Measurements from ENCODE around the gene RAP1GAP. TPM values are rescaled to one million over a fixed set of nuclear protein-coding genes. Genes with fewer than 3 reads are reported as not detected.

Gene RAP1GAP
- total and polyA plus RNA-seq, 5 donors from 2014 or later: 0.84 TPM; not detected in 4

DNA sequence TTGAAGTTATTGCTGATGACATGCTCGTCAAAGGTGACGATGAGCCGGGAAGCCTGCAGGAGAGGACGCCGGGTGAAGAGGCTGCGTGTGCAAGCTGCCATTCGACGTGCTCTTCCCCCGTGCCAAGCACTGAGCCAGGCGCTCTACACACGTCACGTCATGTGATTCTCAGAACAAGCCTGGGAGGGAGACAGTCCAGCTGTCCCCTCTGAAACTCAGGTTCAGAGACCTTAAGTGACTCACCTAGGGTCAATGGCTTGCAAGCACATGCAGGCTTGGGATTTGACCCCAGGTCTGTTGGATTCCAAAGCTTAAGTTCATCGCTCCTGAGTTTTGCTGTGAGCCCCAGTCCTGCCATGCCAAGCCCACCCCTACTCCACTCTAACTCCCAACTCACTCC is 57.1 kb downstream of the RAP1GAP start:
- ATAC-seq (ENCODE audit: low read depth in 2 of 2) (no peak), DNase-seq (no peak)
- Histone ChIP-seq H3K36me3 (ENCODE audit: control insufficient read depth, insufficient read depth, low read length) (no peaks in the 10 kb centered on the region), H3K4me3 (ENCODE audit: low read depth, low read length) (no peak overlapping the region), H3K27me3 (ENCODE audit: control insufficient read depth, insufficient read depth, low read length) (no peaks in the 10 kb centered on the region), H3K9me3 (ENCODE audit: control insufficient read depth in 2 of 2, low read length in 2 of 2) (no peaks in the 10 kb centered on the region), H3K4me1 (ENCODE audit: control insufficient read depth, insufficient read depth, low read length, poor library complexity, severe bottlenecking) (peaks cover 6% of the 10 kb centered on the region), H3K27ac (ENCODE audit: insufficient read depth, low read length, poor library complexity, severe bottlenecking) (no peak overlapping the region)
- Mint-ChIP-seq H3K4me3 (no peak overlapping the region), H3K9me3 (no peaks in the 10 kb centered on the region), H3K27ac (no peak overlapping the region), H3K36me3 (no peaks in the 10 kb centered on the region), H3K27me3 (peaks cover 17% of the 10 kb centered on the region), H3K4me1 (peaks cover 0 to 13% (median 5%) of the 10 kb centered on the region in 4 donors)

DNA sequence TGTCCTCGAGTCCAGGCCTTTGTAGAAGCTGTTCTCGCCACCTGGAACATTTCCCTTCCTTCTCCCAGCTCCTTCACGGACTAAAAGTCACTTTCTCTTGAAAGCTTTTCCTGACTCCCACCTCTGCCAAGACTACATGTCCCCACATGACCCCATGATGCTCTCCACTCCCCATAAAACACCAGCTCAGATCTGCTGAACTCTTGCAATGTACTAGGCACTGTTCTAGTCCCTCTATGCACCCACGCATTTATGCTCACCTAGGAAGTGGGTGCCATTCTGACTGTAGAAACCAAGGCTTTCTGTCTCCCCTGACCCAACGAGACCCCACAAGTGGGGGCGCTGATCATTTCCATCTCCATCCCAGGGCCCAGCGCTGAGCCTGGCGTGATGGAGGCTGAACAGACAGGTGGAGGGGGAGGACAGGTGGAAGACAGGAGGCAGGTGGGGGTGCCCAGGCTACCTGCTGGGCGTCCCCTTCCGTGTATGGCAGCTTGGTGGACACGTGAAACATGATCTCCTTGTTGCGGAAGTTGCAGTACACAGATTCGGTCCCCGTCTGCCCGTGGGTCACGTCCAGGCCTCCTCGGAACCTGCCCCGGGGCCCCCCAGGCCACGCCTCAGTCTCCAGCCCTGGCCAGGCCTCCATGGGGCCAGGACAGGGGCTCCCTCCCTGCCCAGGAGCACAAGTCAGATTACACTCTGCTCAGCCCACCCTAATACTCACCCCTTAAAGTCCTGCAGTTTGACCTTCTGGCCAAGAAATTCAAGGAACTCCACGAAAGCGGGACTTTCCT is 58.0 kb downstream of the RAP1GAP start:
- Histone ChIP-seq H3K27ac (ENCODE audit: insufficient read depth, low read length, poor library complexity, severe bottlenecking) (no peak overlapping the region), H3K4me3 (ENCODE audit: low read depth, low read length) (no peak overlapping the region), H3K27me3 (ENCODE audit: control insufficient read depth, insufficient read depth, low read length) (no peaks in the 10 kb centered on the region), H3K36me3 (ENCODE audit: control insufficient read depth, insufficient read depth, low read length) (no peaks in the 10 kb centered on the region), H3K4me1 (ENCODE audit: control insufficient read depth, insufficient read depth, low read length, poor library complexity, severe bottlenecking) (peaks cover 6% of the 10 kb centered on the region), H3K9me3 (ENCODE audit: control insufficient read depth in 2 of 2, low read length in 2 of 2) (no peaks in the 10 kb centered on the region)
- Mint-ChIP-seq H3K4me3 (no peak overlapping the region), H3K36me3 (no peaks in the 10 kb centered on the region), H3K4me1 (peaks cover 0 to 17% (median 5%) of the 10 kb centered on the region in 4 donors), H3K9me3 (no peaks in the 10 kb centered on the region), H3K27me3 (peaks cover 13% of the 10 kb centered on the region), H3K27ac (no peak overlapping the region)
- no peak for ATAC-seq (ENCODE audit: low read depth in 2 of 2)
- DNase-seq: no peak

DNA sequence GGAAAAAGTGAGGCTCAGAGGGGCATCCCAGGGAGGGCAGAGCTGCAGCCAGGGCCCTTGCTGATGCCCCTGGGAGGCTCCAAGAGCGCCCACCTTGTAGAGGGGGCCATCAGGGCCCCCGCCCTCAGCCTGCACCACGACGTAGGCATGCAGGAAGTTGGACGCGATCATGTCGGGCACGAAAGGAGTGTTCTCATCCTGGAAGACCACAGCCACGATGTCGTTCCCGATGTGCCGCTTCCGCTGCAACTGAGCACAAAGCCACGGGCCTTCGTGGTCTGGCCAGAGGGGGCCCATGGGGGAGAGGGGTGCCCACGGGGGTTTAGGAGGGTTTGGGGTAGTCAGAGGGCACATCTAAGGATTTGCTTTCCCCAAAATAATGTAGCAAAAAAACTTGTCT is 59.1 kb downstream of the RAP1GAP start:
- H3K9me3 ChIP-seq (ENCODE audit: control insufficient read depth in 2 of 2, low read length in 2 of 2): no peaks in the 10 kb centered on the region
- H3K4me3 ChIP-seq (ENCODE audit: low read depth, low read length): no peak overlapping the region
- ATAC-seq (ENCODE audit: low read depth in 2 of 2): no peak
- Mint-ChIP-seq H3K36me3 (no peaks in the 10 kb centered on the region), H3K27ac (no peak overlapping the region), H3K4me1 (peaks cover 0 to 17% (median 5%) of the 10 kb centered on the region in 4 donors), H3K9me3 (no peaks in the 10 kb centered on the region), H3K4me3 (no peak overlapping the region), H3K27me3 (peaks cover 12% of the 10 kb centered on the region)
- H3K36me3 ChIP-seq (ENCODE audit: control insufficient read depth, insufficient read depth, low read length): no peaks in the 10 kb centered on the region
- no peaks in the 10 kb centered on the region for H3K27me3 ChIP-seq (ENCODE audit: control insufficient read depth, insufficient read depth, low read length)
- H3K4me1 ChIP-seq (ENCODE audit: control insufficient read depth, insufficient read depth, low read length, poor library complexity, severe bottlenecking): peaks cover 6% of the 10 kb centered on the region
- DNase-seq: no peak
- H3K27ac ChIP-seq (ENCODE audit: insufficient read depth, low read length, poor library complexity, severe bottlenecking): no peak overlapping the region

DNA sequence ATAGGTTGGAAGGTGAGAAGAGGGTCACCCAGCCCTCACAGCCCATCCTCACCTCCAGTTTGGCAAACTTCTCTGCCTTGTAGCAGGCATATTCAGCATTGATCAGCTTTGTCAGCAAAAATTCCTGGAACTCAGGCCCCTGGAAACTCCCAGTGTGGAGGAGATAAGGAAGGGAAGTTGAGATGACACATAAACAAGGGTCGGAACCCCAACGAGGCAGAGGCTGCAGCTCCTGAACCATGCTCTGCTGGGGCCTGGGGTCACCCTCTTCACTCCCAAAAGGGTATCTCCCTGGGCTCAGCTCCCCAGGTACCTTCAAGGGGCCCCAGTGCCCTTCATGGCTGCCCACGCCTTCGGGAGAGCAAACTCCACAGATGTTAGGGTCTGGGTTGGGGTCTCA is 60.4 kb downstream of the RAP1GAP start:
- peaks cover 6% of the 10 kb centered on the region for H3K4me1 ChIP-seq (ENCODE audit: control insufficient read depth, insufficient read depth, low read length, poor library complexity, severe bottlenecking)
- H3K36me3 ChIP-seq (ENCODE audit: control insufficient read depth, insufficient read depth, low read length): no peaks in the 10 kb centered on the region
- no peaks in the 10 kb centered on the region for H3K27me3 ChIP-seq (ENCODE audit: control insufficient read depth, insufficient read depth, low read length)
- Mint-ChIP-seq H3K27ac (peak overlapping the region in 1 of 3 donors; percentile 66), H3K27me3 (peaks cover 12% of the 10 kb centered on the region), H3K4me3 (no peak overlapping the region), H3K36me3 (no peaks in the 10 kb centered on the region), H3K9me3 (no peaks in the 10 kb centered on the region), H3K4me1 (peaks cover 0 to 17% (median 5%) of the 10 kb centered on the region in 4 donors)
- no peak overlapping the region for H3K4me3 ChIP-seq (ENCODE audit: low read depth, low read length)
- DNase-seq: no peak
- no peak overlapping the region for H3K27ac ChIP-seq (ENCODE audit: insufficient read depth, low read length, poor library complexity, severe bottlenecking)
- H3K9me3 ChIP-seq (ENCODE audit: control insufficient read depth in 2 of 2, low read length in 2 of 2): no peaks in the 10 kb centered on the region
- ATAC-seq (ENCODE audit: low read depth in 2 of 2): no peak

DNA sequence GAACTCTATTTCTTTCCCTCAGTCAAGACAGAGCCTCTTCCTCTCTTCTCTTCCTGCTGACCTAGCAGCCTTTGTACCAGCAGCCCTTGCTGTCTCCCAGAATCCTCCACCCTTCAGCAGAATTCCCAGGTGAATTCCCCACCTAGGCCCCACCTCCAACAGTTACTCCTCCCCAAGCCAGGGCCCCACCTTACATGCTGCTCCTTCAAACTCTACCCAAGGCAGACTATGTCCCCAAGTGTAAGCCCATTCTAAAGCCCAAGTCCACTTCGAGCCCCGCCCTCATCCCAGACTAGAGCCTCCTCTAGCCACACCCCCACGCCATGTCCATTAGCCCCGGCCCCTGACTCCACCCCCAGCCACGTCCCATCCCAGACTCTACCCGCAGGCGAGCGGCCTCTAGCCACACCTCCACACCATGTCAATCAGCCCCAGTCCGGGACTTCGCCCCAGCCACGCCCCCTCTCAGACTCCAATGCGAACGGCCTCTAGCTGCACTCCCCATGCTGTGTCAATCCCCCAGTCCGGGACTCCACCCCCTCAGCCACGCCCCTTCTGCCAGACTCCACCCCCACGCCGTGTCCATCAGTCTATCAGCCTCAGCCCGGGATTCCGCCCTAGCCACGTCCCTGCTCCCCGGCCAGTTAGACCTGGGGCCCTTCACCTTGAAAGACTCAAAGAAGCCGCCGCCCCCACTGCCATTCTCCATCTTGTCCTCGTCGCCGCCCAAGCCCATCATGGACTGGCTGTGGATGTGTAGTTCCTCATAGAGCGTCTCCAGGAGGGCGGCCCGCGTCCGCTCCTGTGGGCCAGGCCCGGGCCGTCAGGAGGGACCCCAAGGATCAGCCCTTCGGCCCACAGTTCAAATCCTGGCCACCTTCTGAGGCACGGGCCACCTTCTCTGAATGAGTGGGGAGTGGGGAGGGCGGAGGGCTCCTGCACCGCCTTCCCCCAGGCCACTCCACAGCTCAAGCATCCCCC is 61.3 kb downstream of the RAP1GAP start:
- Mint-ChIP-seq H3K36me3 (no peaks in the 10 kb centered on the region), H3K4me1 (peaks cover 0 to 17% (median 5%) of the 10 kb centered on the region in 4 donors), H3K9me3 (no peaks in the 10 kb centered on the region), H3K4me3 (peak overlapping the region in 1 of 4 donors; percentile 56), H3K27ac (no peak overlapping the region), H3K27me3 (peaks cover 12% of the 10 kb centered on the region)
- Histone ChIP-seq H3K9me3 (ENCODE audit: control insufficient read depth in 2 of 2, low read length in 2 of 2) (no peaks in the 10 kb centered on the region), H3K27me3 (ENCODE audit: control insufficient read depth, insufficient read depth, low read length) (no peaks in the 10 kb centered on the region), H3K27ac (ENCODE audit: insufficient read depth, low read length, poor library complexity, severe bottlenecking) (no peak overlapping the region), H3K36me3 (ENCODE audit: control insufficient read depth, insufficient read depth, low read length) (no peaks in the 10 kb centered on the region), H3K4me1 (ENCODE audit: control insufficient read depth, insufficient read depth, low read length, poor library complexity, severe bottlenecking) (peaks cover 6% of the 10 kb centered on the region), H3K4me3 (ENCODE audit: low read depth, low read length) (no peak overlapping the region)
- ATAC-seq (ENCODE audit: low read depth in 2 of 2): peak in 1 of 2 donors; percentile 45
- peak in 1 of 3 donors; percentile 54 for DNase-seq

DNA sequence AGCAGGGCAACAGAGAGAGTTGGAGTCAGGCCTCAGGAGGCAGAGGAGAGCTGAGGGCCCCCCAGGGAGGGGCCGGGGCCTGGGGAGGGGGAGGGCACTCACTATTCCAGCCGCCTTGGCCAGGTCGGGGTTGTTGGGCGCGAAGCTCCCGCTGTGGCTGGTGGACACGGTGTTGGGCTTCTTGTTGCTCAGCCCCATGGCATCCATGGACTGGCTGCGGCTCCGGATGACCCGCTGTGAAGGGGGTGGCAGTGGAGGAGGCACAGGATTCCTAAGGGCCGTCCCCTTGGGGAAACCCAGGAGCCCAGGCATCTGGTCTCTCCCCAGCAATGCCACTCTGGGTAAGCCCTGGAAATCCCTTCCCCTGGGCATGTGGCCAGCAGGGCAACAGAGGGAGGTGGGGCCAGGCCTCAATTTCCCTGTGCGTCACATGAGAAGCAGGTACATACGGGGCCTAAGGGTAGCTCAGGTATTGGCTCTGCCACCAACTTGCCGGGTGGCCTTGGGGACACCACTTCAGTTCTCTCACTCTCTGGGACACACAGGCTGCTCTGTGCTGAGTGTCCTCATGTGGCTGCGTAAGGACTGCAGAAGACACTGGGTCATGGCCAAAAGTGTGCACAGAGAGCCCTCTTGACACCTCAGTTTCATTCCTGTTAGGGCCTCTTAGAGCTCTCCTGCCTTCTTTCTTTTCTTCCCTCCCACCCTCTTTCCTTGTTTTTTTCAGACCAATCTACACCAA is 63.0 kb downstream of the RAP1GAP start:
- H3K36me3 ChIP-seq (ENCODE audit: control insufficient read depth, insufficient read depth, low read length): no peaks in the 10 kb centered on the region
- ATAC-seq (ENCODE audit: low read depth in 2 of 2): no peak
- no peak overlapping the region for H3K27ac Mint-ChIP-seq

DNA sequence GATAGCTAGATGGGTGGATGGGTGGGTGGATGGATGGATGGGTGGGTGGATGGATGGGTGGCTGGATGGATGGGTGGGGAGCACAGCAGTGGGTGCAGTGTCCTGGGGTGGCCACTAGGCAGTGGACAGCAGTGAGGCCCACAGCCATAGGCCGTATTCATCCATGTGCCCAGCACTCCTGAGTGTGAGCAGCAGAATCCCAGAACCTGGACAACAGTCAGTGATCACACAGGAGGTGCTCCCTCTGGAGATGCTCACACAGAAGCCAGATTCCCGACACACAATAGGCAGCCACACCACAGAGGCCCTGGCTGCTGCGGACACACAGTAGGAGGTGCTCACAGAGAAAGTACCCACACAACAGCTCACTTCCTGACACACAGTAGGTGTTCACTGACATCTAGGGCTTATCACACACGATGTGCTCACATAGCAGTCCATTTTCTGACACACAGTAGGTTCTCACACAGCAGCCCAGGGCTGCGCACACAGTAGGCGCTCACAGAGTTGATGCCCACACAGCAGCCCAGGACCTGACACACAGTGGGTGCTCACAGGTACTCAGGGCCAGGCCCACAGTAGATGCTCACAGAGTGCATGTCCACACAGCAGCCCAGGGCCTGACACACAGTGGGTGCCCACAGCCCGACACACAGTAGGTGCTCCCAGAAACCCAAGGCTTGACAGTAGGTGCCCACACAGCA is 64.0 kb downstream of the RAP1GAP start:
- Histone ChIP-seq H3K27ac (ENCODE audit: insufficient read depth, low read length, poor library complexity, severe bottlenecking) (no peak overlapping the region), H3K27me3 (ENCODE audit: control insufficient read depth, insufficient read depth, low read length) (no peaks in the 10 kb centered on the region), H3K4me1 (ENCODE audit: control insufficient read depth, insufficient read depth, low read length, poor library complexity, severe bottlenecking) (peaks cover 6% of the 10 kb centered on the region), H3K9me3 (ENCODE audit: control insufficient read depth in 2 of 2, low read length in 2 of 2) (no peaks in the 10 kb centered on the region), H3K36me3 (ENCODE audit: control insufficient read depth, insufficient read depth, low read length) (no peaks in the 10 kb centered on the region), H3K4me3 (ENCODE audit: low read depth, low read length) (no peak overlapping the region)
- ATAC-seq (ENCODE audit: low read depth in 2 of 2): no peak
- Mint-ChIP-seq H3K36me3 (no peaks in the 10 kb centered on the region), H3K27ac (no peak overlapping the region), H3K4me3 (no peak overlapping the region), H3K27me3 (peaks cover 8% of the 10 kb centered on the region), H3K9me3 (no peaks in the 10 kb centered on the region), H3K4me1 (peaks cover 0 to 17% (median 5%) of the 10 kb centered on the region in 4 donors)
- DNase-seq: no peak

More for the DNA sequence above, 63.0 kb downstream of the RAP1GAP start:
- Histone ChIP-seq H3K4me3 (ENCODE audit: low read depth, low read length) (no peak overlapping the region), H3K9me3 (ENCODE audit: control insufficient read depth in 2 of 2, low read length in 2 of 2) (no peaks in the 10 kb centered on the region), H3K4me1 (ENCODE audit: control insufficient read depth, insufficient read depth, low read length, poor library complexity, severe bottlenecking) (peaks cover 6% of the 10 kb centered on the region), H3K27me3 (ENCODE audit: control insufficient read depth, insufficient read depth, low read length) (no peaks in the 10 kb centered on the region), H3K27ac (ENCODE audit: insufficient read depth, low read length, poor library complexity, severe bottlenecking) (no peak overlapping the region)
- no peak overlapping the region for H3K4me3 Mint-ChIP-seq
- H3K4me1 Mint-ChIP-seq: peaks cover 0 to 17% (median 5%) of the 10 kb centered on the region in 4 donors
- no peaks in the 10 kb centered on the region for H3K36me3 Mint-ChIP-seq
- H3K27me3 Mint-ChIP-seq: peaks cover 8% of the 10 kb centered on the region
- DNase-seq: no peak
- H3K9me3 Mint-ChIP-seq: no peaks in the 10 kb centered on the region
